NCI-H526 (cell line): ENCODE results near the gene SMAD6.

Experiments used
- DNase-seq, 2 experiments: peaks; one replicate each; lab custom pipeline; 2025; lab: John Stamatoyannopoulos, UW

The SMAD6 gene

DNA sequence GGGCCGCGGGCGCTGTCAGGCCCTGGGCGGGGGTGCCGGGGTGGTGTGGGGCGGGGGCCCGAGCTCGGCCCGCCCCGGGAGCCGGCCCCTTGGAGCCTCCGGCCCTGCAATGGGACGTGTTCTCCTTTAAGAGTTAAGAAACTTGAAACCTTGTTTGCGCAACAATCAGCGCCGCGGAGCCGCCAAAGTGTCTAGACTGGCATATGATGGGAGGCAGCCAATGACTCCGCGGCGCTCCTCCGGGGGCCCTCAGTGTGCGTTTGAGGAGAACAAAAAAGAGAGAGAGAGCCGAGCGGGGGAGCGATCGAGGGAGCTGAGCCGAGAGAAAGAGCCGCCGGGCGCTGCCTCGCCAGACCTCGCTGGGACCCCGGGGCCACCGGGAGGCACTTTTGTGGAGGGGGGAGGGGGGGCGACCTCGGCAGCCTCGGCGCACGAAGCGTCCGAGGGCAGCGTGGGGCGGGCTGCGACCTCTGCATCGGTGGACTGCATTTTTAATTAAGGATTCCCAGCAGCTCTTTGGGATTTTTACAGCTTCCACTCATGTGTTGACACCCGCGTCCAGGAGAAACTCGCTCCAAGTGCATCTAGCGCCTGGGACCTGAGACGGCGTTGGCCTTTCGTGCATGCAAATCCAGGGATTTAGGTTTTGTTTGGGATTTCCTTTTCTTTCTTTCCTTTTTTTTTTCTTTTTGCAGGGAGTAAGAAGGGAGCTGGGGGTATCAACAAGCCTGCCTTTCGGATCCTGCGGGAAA is at the start of gene SMAD6:
Gene SMAD6 (plus strand): TSS at position 202 of the 752 bp plus-strand sequence. CDS start 1,023 bp downstream, outside the sequence.
- peak; percentile 93 to 94 for DNase-seq

DNA sequence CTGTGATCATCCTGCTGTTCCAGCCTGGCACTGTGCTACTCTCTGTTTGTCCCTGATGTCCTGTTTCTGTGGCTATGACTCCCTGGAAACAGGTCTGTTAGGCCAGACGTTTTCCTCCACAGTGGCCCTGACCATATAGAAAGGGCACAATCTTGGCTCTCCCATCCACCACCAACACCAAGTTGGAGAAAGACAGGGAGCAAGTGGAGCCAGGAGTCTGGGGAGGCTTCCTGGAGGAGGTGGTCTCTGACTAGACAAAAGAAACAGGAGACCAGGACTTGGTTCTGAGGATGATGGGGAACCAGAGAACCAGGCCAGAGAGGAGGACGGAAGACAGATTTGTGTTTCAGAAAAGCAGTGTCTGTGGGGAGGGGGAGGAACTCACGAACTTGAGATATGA is 49.2 kb upstream of the SMAD6 start:
- no peak for DNase-seq

DNA sequence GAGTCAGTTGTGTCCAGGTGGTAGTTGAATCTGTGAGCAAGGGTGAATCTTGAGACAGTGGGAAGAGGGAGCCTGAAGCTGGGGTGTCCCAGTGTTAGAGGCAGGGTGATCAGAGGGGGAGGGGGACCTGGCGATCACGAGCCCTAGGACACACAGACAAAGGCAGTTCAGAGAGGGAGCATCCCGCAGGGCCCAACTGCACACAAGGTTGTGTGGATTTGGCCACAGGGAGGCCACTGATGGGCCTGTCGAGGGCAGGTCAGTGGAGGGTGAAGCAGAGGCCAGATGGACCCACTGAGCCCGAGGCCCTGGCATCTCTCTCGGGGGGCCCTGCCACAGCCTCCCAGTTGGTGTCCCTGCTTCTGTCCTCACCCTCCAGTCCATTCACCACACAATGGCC is 48.6 kb upstream of the SMAD6 start:
- DNase-seq = no peak

DNA sequence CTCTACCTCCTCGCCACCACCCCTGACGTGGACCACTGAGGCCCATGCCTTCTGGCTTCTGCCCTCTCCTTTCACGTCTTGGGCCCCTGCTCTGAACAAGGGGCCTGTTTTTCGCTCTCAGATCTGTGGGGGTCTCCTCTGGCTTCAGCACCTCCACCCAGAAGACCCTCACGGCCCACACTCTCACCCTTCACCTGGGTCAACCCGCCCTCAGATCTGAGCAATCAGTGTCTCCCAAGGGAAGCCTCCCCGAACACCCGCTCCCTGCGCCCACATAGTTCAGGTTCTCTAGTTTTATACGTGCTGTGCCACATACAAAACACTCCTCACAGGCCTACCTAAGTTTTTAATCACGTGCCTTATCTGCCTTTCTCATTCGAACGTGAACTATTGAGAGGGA is 48.2 kb upstream of the SMAD6 start:
- DNase-seq = no peak

DNA sequence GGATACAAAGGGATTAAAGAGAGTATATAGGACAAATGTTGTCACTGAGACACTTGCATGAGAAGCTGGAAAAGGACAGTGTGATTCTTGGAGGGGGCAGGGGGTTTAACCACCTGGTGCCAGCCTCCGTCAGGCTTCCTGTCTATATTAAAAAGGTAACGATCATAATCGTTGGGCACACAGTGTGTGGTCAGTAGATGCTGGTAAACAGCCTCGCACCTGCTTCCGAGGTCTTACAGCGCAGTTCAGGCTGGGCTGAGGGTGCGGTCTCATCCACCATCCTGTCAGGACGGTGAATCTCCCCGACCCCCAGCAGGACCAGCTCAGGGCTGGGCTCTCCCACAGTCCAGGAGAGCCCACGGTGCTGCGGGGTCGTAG is 47.7 kb upstream of the SMAD6 start:
- DNase-seq = no peak

DNA sequence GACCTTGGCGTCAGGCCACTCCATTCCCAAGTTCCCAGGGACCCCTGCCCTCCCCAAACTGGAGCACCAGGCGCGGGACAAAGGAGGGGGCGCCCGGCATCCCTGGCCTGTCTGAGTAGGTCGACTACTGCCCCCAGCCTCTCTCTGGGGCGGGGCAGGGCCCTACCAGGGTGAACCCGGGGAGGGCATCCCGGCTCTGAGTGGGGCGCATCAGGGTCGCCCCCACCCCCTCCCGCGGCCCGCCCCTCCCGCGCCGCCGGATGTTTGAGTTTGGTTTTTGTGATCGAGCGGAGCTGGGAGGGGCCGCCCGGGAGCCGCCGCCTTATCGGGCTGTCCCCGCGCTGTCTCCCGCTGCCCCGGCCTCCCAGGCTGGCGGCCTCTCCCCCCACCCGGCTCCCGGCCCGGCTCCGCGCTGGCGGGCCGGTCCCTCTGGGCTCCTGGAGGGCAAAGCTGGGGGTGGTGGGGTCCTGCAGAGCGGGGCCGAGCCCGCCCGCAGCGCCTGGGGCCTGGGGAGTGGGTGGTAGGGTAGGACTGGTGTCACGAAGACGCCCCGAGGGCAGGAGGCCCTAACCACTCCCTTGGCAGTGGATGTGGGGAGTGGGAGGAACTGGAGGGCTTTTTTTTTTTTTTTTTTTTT is 47.2 kb upstream of the SMAD6 start:
- no peak for DNase-seq

DNA sequence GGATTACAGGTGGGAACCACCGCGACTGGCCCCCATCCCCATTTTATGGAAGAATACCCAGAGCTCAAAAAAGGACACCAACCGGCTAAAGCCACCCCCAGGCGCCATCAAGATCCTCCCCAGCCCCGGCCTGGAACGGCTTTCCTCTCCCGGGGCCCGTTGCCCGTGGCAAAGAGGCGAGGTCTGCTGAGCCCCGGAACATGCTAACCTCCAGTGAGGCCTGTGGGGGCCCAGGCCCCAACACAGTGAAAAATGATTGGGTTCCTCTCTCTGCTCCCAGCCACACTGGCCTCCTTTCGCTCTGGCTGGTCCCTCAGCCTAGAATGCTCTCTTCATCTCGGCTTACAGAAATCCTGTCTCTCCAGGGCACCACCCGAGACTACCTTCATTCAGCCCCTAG is 46.5 kb upstream of the SMAD6 start:
- no peak for DNase-seq

DNA sequence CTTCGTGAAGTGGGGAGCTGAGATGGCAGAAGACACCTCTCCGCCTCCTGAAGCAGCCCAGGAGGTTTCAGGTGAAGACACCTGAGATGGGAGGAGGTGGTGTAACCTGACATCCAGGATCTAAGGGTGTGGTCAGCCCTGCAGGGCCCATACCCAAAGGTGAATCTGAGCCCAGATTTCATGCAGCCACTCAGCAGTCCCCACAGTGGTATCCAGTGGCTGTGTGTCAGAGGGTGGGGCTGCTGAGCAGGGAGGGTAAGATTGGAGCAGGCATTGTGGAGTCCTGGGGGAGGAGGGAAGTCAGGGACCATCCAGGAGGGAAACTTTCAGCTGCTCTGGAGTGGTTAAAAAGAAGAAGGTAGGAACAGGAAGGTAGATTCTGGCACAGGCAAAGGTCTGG is 46.0 kb upstream of the SMAD6 start:
- DNase-seq = no peak

DNA sequence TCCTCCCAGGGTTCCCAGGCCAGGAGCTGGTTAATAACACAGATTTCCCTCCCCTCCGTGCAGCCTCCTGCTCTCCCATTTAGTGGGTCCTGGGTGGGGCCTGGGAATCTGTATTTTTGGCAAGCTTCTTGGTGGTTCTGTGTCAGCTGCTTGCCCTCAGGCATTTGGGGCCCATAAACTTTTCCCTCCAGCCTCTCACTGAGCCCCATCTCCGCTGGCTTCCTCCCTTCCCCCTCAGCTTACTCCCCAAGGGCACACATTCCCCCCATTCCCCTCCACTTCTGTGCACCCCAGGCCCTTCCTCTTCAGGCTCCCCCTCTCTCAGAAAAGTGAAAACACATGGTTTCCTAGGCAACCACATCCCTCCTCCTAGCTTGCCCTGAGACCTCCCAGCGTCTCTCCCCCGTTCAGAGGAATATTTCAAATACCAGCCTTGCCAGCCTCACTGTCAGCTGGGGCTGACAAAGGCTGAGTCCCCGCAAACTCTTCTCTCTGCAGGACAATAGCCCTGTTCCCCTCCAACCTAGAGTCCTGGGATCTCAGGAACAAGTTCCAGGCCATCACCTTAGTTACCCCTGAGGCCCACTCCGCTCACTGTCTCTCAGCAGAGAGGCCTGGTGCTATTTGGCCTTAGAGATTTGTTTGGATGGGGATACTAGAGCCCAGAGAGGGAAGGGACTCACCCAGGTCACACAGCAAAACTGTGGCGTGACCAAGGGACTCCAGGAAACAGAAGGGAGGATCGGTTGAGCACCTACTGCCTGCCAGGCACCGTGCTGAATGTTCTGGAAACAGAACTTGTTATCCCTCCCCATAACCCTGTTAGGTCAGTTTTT is 44.6 kb upstream of the SMAD6 start:
- DNase-seq = no peak

DNA sequence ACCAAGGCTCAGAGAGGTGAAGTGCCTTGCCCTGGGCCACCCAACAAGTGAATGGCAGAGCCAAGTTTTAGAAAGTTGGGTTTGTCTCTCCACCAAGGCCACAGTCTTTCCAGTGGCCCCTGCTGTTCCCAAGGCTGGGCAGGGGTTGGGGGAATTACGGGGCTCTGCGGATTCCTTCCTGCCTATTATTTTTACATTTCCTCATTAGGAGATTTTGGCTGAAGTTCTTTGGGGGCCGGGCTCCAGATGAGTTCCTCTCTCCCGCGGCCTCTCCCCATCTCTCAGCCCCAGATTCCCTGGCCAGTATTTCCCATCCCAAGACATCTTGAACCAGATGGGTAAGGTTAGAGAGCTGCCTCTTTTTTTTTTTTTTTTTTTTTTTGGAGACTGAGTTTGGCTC is 44.0 kb upstream of the SMAD6 start:
- no peak for DNase-seq

DNA sequence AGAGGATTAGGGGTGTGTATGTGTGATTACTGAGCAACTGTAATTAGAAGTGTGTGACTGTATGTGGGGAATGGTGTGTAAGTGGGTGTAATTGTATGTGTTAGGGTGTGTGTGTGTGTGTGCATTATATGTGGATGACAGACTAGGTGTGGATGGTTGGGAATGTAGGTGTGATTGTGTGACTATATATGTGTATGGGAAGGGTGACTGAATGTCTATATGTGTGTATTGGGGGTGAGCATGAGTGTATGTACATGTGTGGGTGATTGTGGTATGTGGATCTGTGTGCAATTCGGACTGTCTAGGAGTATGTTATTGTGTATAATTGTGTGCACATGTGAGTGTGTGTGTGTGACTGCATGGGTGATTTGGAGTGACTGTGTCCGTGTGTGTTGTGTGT is 43.2 kb upstream of the SMAD6 start:
- no peak for DNase-seq

DNA sequence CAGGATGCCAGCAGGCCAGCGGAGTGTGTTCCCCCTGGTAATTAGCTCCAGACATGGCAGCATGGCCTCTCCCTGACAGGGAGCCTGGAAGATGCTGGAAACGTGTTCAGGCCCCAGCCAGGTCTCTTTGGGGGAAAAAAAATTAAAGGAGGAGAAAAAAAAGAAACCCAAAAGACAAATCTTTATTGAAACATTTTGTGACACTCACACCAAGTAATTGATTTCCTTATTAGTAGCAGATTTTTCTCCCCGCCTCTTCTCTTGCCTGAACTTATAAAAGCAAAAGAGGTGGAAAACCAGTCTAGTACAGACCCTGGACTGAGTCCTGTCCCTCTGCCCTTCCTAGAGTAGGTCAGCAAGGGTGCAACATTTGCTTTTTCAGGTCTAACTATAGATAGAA is 42.7 kb upstream of the SMAD6 start:
- no peak for DNase-seq

DNA sequence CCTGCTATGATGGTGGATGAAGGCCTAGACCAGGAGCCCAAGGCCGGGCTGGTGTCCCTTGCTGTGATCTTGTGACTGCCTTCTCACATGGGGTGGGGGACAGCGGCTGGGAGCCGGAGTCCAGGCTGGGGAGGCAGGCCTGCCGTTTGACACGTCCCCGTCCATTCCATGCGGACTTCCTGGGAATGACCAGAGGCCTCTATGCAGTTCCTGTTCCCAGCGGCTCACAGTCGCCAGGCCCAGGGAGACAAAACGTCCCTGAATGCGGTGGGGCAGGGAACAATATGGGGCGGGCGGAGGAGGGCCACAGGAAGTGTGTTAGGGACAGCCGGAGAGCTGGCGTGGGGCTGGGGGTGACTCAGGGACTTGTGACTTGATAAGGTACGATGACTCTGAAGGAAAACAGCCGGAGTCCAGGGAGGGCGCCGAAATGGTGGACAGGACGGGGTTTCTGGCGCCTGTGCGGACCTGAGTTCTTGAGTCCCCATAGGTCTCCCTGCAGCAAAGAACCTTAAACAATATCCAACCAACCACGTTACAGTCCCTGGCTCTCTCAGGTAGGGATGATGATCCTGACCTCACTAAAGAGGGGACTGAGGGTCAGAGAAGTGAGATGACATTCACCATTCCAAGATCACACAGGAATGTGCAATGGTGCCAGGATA is 40.5 kb upstream of the SMAD6 start:
- no peak for DNase-seq

DNA sequence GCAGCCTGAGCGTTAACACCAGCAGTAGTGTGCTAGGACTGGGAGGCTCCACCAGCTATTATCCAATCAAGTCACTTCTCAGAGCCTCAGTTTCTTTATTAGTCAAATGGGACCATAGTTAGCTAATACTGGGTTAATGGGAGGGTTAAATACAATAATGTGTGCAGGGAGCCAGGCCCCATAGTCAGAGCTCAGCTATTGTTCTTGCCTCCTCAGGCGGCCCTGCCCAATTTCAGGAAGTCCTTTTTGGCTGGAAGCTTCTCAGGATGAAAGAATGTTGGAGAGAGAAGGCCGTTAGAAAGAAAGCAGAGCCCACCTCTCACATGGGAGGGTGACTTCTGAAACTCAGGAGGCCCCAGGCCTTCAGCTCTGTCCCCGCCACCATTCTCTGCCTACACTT is 39.5 kb upstream of the SMAD6 start:
- DNase-seq = no peak

DNA sequence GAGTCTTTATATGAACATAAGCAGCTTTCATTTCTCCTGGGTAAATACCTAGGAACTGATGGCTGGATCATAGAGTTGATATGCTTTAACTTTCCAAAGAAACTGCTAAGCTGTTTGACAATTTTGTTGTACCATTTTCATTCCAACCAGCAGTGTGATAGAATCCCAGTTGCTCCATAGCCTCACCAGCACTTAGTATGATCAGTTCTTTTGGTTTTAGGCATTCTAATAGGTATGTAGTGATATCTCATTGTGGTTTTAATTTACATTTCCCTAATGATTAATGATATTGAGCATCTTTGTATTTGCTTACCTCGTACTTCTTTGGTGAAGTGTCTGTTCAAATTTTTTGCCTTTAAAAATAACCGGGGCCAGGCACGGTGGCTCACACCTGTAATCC is 38.4 kb upstream of the SMAD6 start:
- DNase-seq = no peak

DNA sequence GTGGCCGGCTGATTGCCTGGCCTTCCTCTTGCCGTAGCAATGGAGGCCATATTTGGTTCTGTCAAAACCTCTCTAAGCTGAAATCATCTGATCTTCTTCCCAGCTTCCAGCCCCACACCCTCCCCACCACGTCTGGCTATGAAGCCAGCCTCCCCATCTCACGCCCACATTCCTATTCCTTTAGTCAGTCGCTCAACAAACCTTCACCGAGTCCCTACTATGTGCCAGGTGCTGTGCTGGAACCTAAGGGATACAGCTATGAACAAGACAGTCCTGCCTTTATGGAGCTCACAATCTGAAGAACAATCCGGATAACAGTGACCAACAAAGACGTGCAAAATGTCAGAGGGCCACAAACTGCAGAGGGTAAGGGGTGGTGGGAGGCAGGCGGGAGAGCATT is 31.9 kb upstream of the SMAD6 start:
- DNase-seq = no peak

DNA sequence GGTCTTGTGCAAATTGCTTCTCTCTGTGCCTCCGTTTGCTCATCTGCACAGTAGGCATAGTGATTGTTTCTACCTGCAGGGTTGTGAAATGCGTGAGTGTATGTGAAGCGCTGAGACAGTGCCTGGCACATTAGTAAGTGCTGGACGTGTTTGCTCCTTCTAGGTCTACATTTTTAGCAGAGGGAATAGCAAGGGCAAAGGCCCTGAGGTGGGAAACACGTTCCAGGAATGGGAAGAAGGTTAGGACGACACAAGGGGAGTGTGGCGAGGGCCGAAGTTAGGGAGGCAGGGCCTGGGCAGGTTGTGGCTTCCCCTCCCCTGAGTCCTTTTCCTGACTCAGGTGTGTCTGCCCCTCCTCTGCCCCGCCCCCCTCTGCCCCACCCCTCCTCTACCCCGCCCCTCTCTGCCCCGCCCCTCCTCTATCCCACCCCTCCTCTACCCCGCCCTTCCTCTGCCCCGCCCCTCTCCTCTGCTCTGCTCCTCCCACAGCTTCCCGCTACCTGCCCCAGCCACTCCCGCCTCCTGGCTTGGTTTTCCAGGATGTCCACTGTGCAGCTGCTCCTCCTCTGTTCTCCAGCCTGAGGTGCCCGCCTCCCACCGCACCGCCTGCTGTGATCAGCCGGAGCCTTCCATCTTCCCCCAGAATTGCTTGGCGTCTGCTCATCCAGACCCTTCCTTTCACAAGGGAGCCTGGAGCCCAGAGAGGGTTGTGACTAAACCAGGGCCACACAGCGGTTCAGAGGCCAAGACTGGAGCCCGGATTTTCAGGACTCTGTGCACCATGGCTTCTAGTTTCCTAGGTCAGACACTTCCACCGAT is 31.1 kb upstream of the SMAD6 start:
- peak; percentile 61 to 88 for DNase-seq

DNA sequence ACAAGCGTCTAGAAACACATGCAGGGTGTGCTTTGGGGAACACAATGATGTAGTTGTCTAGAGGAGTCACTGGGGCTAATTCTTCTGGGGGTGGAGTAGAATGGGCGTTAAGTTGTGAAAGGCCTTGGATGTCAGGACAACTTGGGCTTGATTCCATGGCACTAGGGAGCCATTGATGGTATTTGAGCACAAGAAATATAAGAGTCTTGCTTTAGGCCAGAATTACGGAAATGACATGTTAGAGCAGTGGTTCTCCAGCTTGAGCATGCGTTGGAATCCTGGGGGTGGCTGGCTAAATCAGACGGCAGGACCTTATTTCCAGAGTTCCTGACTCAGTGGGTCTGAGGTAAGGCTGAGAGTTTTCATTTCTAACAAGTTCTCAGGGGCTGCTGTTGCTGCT is 29.2 kb upstream of the SMAD6 start:
- no peak for DNase-seq

DNA sequence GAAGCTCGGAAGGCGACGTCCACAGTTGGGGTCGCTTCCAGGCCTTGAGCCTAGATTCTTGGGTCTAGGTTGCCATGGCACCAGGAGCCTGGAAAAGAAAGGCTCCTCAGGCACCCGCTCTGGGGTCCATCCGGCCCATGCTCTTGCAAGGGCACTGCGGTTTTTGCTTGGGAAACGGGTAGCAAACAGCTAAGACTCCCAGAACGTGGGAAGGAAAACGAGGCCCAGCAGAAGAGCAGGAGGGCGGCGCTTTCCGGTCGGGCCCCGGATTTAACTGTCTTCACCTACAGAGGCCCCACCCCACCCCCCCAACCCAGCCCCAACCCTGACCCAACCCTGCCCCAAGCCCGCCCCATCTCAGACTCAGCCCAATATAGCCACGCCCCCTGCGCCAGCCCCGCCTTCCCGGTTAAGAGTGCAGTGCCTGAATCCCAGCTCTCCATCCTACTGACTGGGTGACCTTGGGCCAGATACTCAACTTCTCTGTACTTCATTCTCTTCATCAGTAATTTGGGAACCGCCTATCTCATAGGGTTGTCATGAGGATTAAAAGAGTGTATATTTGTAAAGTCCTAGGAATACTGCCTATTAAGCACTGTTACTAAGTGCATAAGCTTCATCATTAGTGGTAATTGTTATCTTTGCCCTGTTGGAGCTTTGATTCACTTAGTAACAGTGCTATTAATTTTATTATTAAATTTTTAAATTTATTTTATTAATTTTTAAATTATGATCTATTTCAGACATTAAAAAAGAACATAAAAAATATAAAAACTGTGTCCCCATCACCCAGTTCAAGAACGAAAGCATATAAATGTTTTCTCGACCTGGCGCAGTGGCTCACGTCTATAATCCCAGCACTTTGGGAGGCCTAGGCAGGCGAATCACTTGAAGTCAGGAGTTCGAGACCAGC is 28.4 kb upstream of the SMAD6 start:
- peak in 1 of 2 experiments; percentile 41 for DNase-seq

DNA sequence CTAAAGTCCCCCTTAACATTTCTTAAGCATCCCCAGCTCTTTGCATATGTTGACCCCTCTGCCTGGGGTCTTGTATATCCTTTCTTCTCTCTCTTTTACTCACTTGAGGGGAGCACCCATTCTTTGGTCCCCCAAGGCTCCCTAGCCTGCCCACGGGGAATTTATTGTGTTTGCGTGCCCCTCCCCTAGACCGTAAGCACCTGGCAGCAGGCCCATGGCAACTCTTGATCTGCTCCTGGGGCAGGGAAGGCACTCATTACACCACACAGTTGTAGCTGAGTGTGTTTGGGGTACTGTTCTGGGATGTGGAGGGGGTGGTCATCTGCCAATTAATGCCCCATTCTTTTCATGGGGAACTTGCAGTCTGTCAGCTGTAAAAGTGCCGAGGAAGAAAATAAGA is 27.3 kb upstream of the SMAD6 start:
- no peak for DNase-seq

DNA sequence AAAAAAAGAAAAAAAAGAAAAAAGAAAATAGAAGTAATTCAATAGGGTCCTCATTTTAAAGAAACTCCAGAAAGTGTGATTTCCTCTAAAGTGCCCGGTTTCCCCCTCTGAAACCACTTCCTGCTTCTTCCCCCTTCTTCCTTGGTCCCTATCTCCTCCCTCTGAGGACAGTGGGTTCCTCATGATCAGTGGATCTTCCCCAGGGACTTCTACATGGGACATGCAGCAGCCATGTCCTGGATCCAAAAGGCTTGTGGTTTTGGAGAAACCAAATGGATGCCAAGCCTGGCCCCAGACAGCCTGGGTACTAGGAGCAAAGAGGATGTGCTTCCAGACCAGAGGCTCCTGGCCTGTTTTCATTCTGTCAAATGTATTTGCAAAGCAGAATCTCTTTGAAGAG is 26.6 kb upstream of the SMAD6 start:
- no peak for DNase-seq
